Fibroblast of gingiva (primary cell): Measurements from ENCODE around the gene ESAM.

Experiments used
- DNase-seq: peaks from one replicate; pipeline ENCODE4 v3.0.0-alpha.2; 2011; ENCODE audit warnings: low read depth

Gene ESAM

DNA sequence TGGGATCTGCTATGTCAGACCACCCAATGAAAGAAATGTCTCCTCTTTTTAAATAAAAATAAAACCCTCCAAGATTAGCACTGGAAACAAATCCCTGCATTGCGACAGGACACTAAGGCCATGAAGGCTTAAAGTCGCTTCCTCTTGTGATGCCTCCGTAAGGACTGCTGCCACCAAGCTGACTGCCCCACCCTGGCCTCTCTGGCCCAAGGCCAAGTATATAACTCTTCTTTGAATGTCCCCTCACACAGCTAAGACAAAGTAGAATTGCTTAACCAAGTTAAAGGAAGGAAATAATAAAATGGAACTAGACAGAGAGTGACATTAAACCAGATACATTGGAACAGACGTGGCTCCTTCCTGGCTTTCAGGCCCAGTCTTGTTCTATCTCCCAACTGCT, 29.9 kb downstream of the ESAM start:
- no peak for DNase-seq

DNA sequence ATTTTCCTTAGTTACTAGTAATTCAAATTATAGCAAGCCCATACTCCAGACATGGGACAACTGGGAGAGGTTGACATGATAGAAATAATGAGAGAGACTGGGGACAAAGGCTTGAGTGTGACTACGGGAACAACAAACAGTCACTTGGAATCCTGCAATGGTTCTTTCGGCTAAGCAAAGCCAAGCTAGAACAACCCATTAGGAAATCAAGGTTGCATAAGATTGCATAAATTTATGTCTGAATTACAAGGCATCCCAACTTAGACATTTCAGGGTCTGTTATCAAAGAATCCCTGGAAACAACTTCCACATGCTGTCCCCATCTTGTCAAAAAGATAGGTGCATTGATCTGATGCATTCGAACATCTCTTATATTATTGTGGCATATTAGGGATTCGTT, 32.5 kb downstream of the ESAM start:
- no peak for DNase-seq

DNA sequence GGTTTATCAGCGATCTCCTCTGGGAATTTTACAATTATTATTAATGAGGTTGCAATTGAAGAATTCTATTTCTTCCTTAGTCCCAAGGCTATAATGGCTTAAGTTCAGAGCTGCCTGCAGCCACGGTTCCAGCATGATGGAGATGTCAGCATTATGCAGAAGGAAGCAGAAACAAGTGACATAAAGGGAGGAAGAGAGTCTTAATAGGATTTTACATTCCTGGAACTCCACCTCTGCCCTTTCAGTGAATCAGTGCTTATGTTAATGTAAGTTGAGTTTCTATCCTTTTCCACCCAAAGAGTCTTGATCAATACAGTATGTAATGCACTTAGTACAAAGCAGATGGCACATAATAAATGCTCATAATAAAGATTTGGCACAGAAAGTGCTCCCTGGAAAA, 34.0 kb downstream of the ESAM start:
- no peak for DNase-seq

DNA sequence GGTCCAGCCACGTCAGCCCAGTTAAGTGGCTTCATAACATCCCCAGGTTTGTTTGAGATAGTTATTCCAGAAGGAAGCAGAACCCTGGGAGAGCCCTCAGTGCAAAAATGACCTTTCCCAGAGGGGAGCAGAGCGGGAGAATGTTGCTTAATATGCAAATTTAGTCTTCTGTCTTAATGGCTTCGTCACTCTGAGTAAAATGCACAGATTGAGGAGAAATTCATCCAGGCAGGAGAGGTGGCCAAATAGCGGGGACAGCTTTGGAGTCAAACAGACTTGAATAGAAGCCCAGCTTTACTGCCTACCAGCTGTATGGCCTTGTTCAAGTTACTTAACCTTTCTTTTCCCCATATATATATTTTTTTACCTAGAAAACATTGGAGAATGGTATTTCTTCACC, 34.6 kb downstream of the ESAM start:
- no peak for DNase-seq

DNA sequence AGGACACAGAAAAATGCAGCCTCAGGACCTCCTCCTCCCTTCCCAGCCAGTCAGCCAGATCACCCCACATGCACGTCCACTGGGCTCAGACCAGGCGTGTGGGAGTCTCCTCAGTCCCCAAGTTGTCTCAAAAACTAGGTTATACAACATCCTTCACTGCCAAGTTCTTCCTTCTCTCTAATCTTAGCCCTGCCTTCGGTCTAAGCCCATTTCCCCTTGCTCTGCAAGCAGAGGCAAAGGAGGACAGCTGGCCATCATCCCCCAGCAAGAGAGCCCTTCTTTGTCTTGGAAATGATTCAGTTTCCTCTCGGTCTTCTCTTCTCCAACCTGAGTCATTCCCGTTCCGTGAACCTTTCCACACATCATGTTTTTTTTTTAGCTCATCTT, 36.4 kb downstream of the ESAM start:
- no peak for DNase-seq

DNA sequence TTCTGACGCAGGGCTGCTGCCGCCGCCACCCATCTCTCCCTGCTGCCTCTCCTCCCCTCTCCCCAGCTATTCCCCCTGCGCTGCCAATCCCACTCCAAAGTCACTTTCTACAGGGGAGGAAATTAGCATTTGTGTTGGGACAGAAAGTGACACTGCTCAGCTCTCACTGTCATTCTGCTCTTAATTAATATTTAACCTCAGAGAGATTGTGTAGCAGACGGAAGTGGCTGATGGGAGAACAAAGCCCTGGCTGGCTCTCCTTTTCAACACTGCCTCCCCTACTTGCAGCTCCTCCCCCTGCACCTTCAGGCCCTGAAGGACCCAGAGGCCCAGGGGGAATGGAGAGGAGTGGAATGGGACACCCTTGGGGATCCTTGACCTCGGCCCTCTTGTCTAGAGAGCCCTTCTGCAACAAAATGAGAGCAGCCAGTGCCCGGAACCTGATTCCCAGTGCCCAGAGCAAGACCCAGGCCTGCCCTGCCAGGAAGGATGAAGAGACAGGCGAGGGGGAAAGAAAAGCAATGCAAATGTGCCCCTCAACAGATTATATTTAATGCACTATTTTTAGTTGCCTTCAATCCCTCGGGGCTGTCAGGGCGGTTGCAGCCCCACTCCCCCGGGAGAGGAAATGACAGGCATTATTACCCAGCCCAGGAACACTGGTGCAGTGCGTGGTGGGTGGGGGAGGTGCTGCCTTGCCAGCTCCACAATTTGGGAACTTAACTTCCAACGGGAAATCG, 36.9 kb downstream of the ESAM start:
- DNase-seq, result no peak

DNA sequence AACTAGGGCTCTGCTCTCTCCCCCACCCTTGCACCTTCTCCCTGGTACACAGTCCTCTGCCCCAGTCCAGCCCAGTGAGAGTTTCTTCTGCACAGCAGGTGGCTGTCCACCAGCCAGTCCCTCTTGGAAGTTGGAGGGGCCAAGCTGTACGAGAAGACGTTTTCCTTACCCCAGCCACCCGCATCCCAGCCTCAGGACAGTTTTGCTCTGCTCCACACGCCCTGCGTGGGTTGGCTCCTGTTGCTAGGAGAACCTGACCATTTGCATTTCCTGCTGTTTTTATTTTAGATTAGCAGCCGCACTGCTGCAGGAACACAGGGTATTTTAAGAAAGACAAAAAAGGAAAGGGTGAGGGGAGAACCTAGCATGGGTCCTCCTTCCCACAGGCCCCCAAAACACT, 39.9 kb downstream of the ESAM start:
- DNase-seq, result no peak

DNA sequence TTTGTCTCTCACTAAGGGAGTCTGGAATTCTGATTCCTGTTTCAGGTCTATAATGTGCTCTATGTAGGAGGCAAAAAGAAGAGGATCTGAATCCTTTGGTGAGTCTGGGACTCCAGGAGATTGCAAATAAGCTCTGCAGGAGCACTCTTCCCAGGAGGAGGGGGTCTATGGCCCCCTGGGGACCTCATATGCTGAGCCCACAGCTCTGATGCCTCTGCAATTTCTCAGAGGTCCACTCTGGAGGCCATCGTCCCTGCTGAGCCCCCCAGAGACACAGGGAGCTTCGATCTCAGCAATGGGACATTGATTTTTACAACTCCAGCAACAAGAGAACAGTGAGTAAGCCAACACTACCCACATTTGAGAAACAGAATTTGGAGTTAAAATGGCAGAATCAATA, 42.6 kb downstream of the ESAM start:
- DNase-seq, result no peak

DNA sequence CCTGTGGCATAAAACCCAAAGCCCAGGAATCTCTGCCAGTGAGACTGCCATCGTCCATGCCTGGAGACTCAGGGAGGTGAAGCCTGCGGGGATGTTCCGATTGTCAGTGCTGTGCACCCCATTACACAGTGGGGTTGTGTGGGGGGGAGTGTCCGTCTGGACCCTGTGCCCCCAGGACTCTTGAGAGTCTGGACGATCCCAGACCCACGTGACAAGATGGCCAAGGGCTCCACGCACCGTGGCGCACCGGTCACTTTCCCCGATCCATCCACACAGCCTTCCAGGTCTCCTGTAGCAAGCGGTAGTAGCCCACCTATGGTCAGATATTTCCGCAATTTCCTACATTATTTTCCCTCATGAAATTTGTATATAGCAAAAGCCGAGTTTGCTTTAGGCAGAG, 43.3 kb downstream of the ESAM start:
- no peak for DNase-seq

DNA sequence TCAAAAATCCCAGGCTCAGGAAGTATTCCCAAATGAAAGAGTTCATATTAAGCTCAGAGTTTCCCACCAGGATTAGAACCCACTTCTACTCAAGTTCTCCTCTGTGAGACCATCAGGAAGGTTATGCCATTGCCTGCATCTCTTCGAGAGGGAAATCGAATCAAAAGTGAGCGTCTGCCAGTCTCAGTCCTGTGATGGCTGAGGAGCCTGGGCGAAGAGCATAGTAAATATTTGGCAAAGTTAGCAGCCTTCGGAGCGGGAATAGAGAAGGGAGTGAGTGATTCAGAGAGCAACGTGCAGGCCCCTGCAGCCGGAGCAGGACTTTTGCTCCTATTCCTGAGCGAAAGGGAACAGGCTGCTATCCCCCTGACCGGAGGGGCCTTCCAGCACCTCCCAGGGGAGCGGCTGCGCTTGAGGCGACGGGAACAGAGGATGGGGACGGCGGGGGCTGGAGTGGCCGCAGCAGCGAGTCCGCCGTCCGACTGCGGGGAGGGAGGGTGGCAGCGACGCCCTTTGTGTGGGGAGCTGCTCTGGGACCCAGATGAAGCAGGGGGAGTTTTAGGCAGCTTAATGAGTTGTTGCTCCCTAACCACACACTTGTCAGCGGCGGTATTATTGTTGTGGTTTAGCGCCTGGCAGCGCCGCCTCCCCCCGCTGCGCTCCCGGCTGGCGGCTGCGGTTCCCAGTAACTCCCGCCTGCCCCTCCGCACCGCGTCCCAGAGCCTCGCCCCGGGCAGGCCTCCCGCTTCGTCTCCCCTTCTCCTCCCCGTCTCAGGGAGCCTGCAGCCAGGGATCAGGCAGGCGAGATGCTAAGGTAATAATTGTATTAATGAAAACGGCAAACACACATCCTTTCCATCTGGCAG, 44.1 kb downstream of the ESAM start:
- DNase-seq, result no peak

DNA sequence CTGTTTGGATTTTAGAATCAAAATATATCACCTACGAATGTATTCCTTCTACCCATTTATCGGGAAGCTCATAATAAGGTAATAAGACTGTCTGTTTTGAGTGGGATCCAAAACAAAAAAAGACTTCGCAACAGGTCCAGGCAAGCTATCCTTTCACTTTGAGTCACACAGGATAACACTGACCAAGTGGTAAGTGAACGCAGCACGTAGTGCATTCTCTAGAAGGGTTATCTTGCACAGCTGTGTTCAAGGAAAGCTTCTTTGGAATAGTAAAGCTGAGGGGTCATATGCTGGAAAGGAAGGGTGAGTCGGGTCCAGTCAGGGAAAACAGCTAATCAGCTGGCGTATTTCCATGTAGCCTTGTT, 44.7 kb downstream of the ESAM start:
- no peak for DNase-seq

DNA sequence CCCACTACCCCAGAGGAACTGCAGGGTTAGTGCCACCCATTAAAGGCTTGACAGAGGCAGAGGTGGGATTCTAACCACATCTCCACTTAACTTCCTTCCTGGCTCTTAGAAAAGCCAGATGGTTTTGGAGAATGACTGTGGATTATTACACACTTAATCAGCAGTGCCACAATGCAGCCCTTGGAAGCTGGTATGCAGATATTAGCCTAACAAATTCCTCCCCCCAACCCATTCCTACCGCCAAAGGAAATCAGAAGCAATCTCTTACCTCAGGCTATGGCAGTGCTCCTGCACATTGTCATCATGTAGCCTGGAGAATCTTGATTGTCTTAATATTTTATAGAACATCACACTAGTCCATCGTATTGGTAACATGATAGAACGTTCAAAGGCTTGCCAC, 45.5 kb downstream of the ESAM start:
- DNase-seq, result no peak

DNA sequence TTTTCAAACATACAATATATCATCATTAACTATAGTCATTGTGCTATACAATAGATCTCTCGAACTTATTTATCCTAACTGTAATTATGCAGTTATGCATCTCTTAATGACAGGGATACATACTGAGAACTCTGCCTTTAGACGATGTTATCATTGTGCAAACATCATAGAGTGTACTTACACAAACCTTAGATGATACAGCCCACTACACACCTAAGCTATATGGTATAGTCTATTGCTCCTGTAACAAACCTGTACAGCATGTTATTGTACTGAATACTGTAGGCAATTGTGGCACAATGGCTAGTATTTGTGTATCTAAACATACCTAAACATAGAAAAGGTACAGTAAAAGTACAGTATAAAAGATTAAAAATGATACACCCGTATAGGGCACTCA, 49.7 kb downstream of the ESAM start:
- no peak for DNase-seq

DNA sequence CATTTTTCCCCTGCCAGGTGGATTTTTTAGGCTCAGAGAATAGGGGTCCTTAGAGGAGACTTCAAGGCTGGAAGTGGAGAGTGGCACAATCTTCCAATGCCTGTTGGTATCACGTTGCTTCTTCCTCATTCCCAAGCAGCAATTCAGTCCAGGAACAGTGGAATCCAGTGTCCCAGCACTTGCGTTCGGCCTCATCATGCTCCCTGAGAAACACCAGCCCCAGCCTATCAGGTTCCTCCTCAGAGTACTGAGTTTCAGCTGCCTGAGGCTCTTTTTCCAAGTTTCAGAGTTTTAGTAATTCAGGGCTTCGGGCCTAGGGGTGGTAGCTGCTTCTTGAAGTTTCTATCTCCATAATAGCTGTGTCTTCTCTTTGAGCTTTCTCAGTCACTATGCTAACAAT, 54.3 kb downstream of the ESAM start:
- no peak for DNase-seq
